PFSK-1 (cell line): ENCODE measurements around the gene XAF1.

Source experiments
- POLR2AphosphoS5 ChIP-seq: IDR thresholded peaks from 2 replicates; pipeline ENCODE4 v1.6.1; 2012; ENCODE audit warnings: low read depth, mild to moderate bottlenecking, control low read depth, low read length, moderate library complexity
- TAF1 ChIP-seq: IDR thresholded peaks from 2 replicates; pipeline ENCODE4 v1.6.1; 2012; ENCODE audit warnings: low read length, control low read depth, borderline replicate concordance; ENCODE audit not compliant: insufficient read depth

GRCh38 chr17:6748617-6749016 lies 7.2 kb upstream of the XAF1 start:
- no peak for TF ChIP-seq POLR2AphosphoS5
- no peak for TF ChIP-seq TAF1
